ENCODE measurements around the gene ANKRD12. TPM values are rescaled to one million over a fixed set of nuclear protein-coding genes. Genes with fewer than 3 reads are reported as not detected.
"Not testable (repeated sequence)": the region's sequence is repeated elsewhere in the genome, so short reads cannot be mapped to it uniquely, and the experiment has no call there.

Gene ANKRD12
- total RNA-seq, 2 donors from 2014 or later = 45.6 to 51.5 TPM

GRCh38 chr18:9249254-9249653 is 112.7 kb downstream of the ANKRD12 start:
- ATAC-seq (no peak), DNase-seq (no peak)
- intact Hi-C loops (cut with DNase I) = no loop called here

GRCh38 chr18:9259173-9259572 is 122.6 kb downstream of the ANKRD12 start:
- no peak for DNase-seq
- no peak for ATAC-seq
- intact Hi-C loops (cut with DNase I) = no loop called here

DNA sequence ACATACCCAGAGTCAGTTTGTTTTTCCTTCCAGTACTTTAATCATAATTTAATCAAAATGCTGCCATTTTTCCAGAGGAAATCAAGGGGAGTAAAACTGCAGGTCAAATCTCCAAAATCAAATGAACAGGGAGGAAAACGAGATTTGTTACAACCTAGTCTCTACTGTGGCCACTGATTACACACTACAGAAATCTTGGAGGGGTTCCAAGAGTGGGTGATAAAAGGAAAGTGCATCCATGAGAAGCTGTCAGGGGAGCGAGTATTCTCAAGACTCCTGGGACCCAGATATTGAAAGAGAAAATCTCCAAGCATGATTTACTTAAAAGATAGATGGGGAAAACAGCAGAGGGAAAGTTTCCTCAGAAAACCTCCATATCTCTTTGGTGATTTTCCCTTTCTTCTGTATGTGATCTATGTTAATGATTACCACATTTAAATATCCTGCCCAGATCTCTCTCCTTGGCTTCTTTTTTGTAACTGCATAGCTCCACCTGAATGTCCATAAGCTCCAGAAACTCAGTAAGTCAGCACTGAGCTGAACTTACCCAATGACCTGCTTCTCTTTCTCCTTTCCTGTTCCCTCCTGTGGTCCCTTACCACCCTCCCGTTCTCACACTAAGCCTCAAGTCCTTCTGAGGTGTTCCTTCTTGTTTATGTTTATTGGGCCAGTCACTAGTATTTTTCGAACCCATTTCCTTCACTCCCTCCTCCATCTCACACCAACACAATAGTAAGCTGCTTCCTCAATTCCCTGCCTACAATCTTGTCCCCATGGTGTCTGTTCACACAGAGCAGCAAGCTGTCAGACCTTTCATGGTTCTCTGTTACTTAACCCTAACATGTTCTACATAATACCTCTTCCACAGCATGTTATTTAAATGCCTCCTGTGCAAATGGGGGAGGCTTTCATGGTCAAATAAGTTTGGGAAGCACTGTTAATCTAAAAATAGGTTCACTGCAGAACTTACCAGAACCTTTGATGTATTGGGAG is 124.1 kb downstream of the ANKRD12 start:
- no peak for ATAC-seq
- intact Hi-C loops (cut with DNase I) = no loop called here

DNA sequence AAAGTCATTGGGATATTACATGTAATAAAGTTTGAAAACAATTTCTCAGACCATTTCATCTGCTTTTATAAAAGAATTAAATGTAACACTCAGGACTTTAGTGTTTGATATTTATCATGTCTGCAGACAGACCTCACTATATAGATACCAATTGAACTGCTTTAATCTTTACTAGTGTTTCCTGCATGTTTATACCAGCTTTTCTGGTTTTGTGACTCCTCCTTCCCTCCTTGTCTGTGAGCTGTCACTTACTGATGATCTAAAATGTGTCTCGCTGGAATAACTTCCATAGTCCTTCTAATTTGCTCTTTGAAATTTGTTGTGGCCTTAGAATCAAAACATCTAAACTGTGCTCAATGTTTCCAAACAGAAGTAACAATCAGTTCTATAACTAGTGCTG is 126.7 kb downstream of the ANKRD12 start:
- no peak for ATAC-seq
- intact Hi-C loops (cut with DNase I) = no loop called here
- DNase-seq = no peak

More for the DNA sequence above, 124.1 kb downstream of the ANKRD12 start:
- no peak for DNase-seq

- DNase-seq; ATAC-seq; intact Hi-C loops (cut with DNase I): not testable (repeated sequence)
Measured at GRCh38 chr18:9264797-9265196, 128.2 kb downstream of the ANKRD12 start.

DNA sequence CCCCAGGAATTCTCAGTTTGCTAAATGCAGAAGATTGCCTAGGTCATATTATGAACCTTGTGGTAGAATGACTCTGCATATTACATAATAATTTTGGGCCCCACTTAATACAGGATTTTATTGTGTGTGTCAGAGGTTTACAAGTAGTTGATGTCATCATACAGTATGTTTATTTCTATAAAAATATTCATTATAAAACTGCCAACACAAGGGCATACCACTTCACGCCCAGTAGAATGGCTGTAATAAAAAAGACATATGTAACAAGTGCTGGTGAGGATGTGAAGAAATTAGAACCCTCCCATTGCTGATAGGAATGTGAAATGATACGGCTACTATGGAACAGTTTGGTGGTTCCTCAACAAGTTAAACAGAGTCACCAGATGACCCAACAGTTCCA is 136.6 kb downstream of the ANKRD12 start:
- intact Hi-C loops (cut with DNase I) = no loop called here
- no peak for DNase-seq

DNA sequence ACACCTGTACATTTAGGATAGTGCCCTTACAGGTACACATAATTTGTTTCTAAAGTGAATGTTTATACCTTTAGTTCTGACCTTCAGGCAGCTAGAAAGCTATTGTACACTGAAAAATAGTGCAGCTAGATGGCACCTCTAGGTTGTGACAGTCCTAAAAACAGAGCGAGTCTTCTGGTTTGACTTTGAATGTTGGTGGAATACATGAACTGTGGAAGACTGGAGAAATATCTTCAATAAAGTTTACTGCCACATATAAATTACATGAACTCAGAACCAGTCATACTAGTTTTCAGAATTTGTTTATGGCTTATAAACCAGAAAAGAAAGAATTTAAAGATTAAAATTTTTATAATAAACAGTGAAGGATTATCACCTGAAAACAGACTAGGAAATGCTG is 139.3 kb downstream of the ANKRD12 start:
- ATAC-seq = no peak
- DNase-seq = no peak
- intact Hi-C loops (cut with DNase I) = no loop called here

More for the DNA sequence above, 136.6 kb downstream of the ANKRD12 start:
- ATAC-seq = no peak

- ATAC-seq (no peak), DNase-seq (no peak)
- intact Hi-C loops (cut with DNase I) = no loop called here
Measured at GRCh38 chr18:9278028-9278427, 141.4 kb downstream of the ANKRD12 start.

- intact Hi-C loops (cut with DNase I) = no loop called here
- ATAC-seq = no peak
- DNase-seq = no peak
Measured at GRCh38 chr18:9280849-9281248, 144.3 kb downstream of the ANKRD12 start.

- intact Hi-C loops (cut with DNase I) = no loop called here
- ATAC-seq (no peak), DNase-seq (no peak)
Measured at GRCh38 chr18:9281780-9282179, 145.2 kb downstream of the ANKRD12 start.

DNA sequence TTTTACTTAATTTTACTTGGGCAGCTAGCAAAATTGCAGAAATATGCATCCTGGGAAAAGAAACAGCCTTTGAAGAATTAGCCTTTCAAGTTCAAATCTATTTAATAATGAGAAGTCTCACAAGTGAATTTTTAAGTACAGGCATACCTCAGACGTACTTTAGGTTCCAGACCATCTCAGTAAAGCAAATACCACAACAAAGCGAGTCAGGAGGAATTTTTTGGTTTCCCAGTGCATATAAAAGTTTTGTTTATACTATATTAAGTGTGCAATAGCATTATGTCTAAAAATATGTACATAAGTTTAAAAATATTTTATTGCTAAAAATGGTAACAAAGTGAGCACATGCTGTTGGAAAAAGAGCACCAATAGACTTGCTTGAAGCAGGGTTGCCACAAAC is 147.2 kb downstream of the ANKRD12 start:
- ATAC-seq = no peak
- intact Hi-C loops (cut with DNase I) = no loop called here
- no peak for DNase-seq

- intact Hi-C loops (cut with DNase I) = no loop called here
- no peak for ATAC-seq
- no peak for DNase-seq
Measured at GRCh38 chr18:9285604-9286003, 149.0 kb downstream of the ANKRD12 start.

DNA sequence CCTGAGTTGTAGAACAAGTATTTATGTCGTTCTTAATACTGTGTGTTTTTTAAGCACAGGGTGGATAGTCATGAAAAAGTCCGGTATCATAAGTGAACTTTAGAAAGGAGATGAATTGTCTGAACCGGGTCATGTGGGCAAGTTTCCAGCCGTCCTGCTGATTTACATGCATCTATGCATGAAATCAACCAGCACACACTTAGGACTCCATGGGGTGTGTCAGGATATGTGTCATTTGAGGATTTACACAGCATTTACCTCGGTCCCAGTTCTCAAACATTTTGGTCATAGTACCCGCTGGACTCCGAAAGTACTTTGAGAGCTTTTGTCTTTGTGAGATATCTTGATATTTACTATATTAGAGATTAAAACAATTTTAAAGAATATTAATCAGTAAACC is 150.5 kb downstream of the ANKRD12 start:
- ATAC-seq (no peak), DNase-seq (no peak)
- intact Hi-C loops (cut with DNase I) = no loop called here

- intact Hi-C loops (cut with DNase I) = no loop called here
- no peak for ATAC-seq
- no peak for DNase-seq
Measured at GRCh38 chr18:9289698-9290097, 153.1 kb downstream of the ANKRD12 start.

DNA sequence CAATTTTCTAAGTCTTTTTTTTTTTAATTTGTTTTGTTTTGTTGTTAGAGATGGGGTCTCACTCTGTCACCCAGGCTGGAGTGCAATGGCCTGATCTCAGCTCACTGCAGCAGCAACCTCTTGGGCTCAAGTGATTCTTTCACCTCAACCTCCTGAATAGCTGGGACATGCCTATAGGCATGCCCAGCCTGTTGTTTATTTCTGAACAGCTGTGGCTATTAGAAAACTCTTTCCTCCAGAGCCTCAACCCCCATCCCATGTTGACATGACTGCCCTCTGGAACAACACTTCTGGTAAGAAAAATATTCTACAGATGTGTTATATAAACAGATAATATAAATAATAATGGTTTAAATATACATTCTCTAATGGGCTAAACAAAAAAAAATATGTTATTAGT is 153.6 kb downstream of the ANKRD12 start:
- ATAC-seq (no peak), DNase-seq (no peak)
- intact Hi-C loops (cut with DNase I) = no loop called here

- intact Hi-C loops (cut with DNase I) = no loop called here
- DNase-seq (no peak), ATAC-seq (no peak)
Measured at GRCh38 chr18:9292047-9292446, 155.5 kb downstream of the ANKRD12 start.

GRCh38 chr18:9293948-9294347 is 157.4 kb downstream of the ANKRD12 start:
- intact Hi-C loops (cut with DNase I) = no loop called here
- DNase-seq = no peak
- no peak for ATAC-seq

DNA sequence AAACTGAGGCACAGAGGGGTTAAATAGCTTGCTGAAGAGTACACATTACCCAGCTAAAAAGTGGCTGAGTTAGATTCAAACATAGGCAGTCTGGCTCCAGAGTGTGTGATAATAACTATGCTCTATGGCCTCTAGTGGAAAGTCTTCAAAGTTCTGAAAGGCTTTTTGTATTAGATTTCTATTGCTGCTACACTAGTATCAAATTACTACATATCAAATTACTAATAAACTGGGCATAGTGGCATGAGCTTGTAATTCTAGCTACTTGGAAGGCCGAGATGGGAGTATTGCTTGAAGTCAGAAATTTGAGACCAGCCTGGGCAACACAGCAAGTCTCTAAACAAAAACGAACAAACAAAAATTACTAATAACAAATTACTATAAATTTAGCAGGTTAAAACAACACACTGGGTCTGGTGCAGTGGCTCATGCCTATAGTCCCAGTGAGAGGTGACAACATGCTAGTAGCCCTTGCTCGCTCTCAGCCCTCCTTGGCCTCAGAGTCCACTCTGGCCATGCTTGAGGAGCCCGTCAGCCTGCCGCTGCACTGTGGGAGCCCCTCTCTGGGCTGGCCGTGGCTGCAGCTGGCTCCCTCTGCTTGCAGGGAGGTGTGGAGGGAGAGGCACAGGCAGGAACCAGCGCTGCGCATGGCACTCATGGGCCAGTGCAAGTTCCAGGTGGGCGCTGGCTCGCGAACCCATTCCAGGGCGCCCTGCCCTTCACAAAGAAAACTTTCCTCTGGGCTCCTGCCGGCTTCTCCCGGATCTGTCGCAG is 159.8 kb downstream of the ANKRD12 start:
- intact Hi-C loops (cut with DNase I) = no loop called here
- DNase-seq (no peak), ATAC-seq (no peak)

DNA sequence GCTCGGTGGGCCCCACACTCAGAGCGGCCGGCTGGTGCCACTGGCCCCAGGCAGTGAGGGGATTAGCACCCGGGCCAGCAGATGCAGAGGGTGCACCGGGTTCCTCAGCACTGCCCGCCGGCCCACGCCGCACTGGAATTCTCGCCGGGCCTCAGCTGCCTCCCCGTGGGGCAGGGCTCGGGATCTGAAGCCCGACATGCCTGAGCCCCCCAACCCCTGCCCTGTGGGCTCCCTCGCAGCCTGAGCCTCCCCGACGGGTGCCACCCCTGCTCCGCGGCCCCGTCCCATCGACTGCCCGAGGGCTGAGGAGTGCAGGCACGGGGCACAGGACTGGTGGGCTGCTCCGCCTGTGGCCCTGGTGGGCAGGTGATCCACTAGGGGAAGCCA is 160.4 kb downstream of the ANKRD12 start:
- no peak for ATAC-seq
- intact Hi-C loops (cut with DNase I) = no loop called here
- DNase-seq = no peak

DNA sequence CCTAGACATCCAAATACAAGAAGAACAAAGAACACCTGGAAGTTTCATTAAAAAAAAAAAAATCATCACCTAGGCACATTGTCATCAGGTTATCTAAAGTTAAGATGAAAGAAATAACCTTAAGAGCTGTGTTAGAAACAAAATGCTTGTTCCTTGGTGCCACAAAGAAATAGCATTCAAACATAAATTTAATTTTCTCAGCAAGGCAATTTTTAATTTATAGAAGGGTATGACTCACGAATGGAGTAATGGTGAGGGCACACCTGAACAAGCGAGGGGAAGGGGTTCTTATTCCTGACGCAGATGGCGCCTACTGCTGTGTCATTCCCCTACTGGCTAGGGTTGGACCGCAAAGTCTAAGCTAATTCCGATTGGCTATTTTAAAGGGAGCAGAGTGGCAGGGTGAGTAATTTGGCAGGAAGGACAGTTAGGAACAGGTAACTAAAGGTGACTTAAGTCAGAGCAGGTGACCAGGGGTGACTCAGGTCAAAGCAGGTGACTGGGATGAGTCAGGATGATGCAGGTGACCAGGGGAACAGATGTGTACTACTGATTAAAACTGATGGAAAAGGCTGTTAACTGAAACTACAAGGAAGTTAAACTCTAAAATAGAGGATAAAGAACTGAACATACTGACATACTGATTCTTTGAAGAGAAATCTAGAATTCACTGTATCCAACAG is 167.9 kb downstream of the ANKRD12 start:
- DNase-seq (no peak), ATAC-seq (no peak)
- intact Hi-C loops (cut with DNase I) = no loop called here

Data from left cardiac atrium (tissue), 4 donors.